ENCODE measurements around the gene RAC3. TPM values are rescaled to one million over a fixed set of nuclear protein-coding genes. Genes with fewer than 3 reads are reported as not detected.

Gene RAC3
- total RNA-seq, 1 experiment from 2014 or later, result 84.8 TPM

GRCh38 chr17:82076018-82076784 lies 44.7 kb downstream of the RAC3 start:
- no peak for TF ChIP-seq CTCF (conservative IDR thresholded peaks at IDR 0.05)

More at GRCh38 chr17:82076018-82076784, 44.7 kb downstream of the RAC3 start:
- no peaks in the 10 kb centered on the region; a peak in 2 of 4 replicates for H3K4me1 Mint-ChIP-seq
- Histone ChIP-seq H3K27ac (ENCODE audit: insufficient read length, low read depth, low read length) (no peak overlapping the region), H4K5ac (ENCODE audit: insufficient read length, low read depth, low read length) (no peak overlapping the region), H3K23me2 (ENCODE audit: insufficient read length, low read depth, low read length, poor library complexity, severe bottlenecking) (no peaks in the 10 kb centered on the region), H2AFZ (ENCODE audit: low read length) (no peak overlapping the region), H3K4ac (ENCODE audit: low read depth, low read length) (no peak overlapping the region), H3K27me3 (ENCODE audit: insufficient read depth, low read length) (no peaks in the 10 kb centered on the region), H2BK15ac (ENCODE audit: low read depth, low read length) (no peak overlapping the region), H3K23ac (ENCODE audit: insufficient read length, low read depth, low read length) (no peak overlapping the region), H4K91ac (ENCODE audit: insufficient read length, low read depth, low read length) (no peak overlapping the region), H3K79me1 (ENCODE audit: insufficient read depth, low read depth, low read length, poor library complexity, severe bottlenecking) (no peaks in the 10 kb centered on the region), H4K20me1 (ENCODE audit: control insufficient read depth, insufficient read depth, insufficient read length) (no peaks in the 10 kb centered on the region), H3K79me2 (ENCODE audit: insufficient read depth, low read length) (no peaks in the 10 kb centered on the region), H3T11ph (ENCODE audit: low read length) (no peak overlapping the region), H2BK20ac (ENCODE audit: low read depth, low read length, poor library complexity, severe bottlenecking) (no peak overlapping the region), H3K14ac (ENCODE audit: insufficient read depth, low read length) (no peak overlapping the region), H3K18ac (ENCODE audit: insufficient read length, low read depth, low read length) (no peak overlapping the region), H2BK120ac (ENCODE audit: low read depth, low read length, poor library complexity, severe bottlenecking) (no peak overlapping the region), H3K4me2 (ENCODE audit: insufficient read depth, insufficient read length, low read length) (no peak overlapping the region), H3K56ac (ENCODE audit: insufficient read length, low read depth, low read length) (no peak overlapping the region), H3K9me3 (ENCODE audit: control insufficient read depth, low read depth, low read length) (no peaks in the 10 kb centered on the region), H2BK12ac (ENCODE audit: insufficient read length, low read depth, low read length) (no peak overlapping the region), H2AK5ac (ENCODE audit: insufficient read length, low read length) (no peak overlapping the region), H3K9ac (ENCODE audit: extremely low read depth, insufficient read length, low read length) (no peak overlapping the region), H3K4me1 (ENCODE audit: insufficient read depth, low read length) (no peaks in the 10 kb centered on the region), H2BK5ac (ENCODE audit: insufficient read length, low read length) (no peak overlapping the region), H4K8ac (replicated peaks; ENCODE audit: insufficient read length, low read depth, low read length) (no peak overlapping the region)
- peaks cover 14 to 26% (median 23%) of the 10 kb centered on the region in 3 experiments; a peak in 6 of 7 replicates for H3K36me3 Mint-ChIP-seq (ENCODE audit: insufficient read depth in 1 of 3, low read depth in 3 of 3)
- H3K9me3 Mint-ChIP-seq, result no peaks in the 10 kb centered on the region
- H3K27me3 Mint-ChIP-seq (ENCODE audit: low read depth), result peaks cover 29% of the 10 kb centered on the region
- peak overlapping the region in 1 of 3 experiments; percentile 55; a peak in 2 of 7 replicates for H3K27ac Mint-ChIP-seq
- peak overlapping the region in 1 of 2 experiments; percentile 32; a peak in 1 of 5 replicates for H3K4me3 Mint-ChIP-seq
- DNase-seq, result no peak
- WGBS (ENCODE audit: extremely low coverage, insufficient read length, low lambda C conversion rate), result no CpG with 5 or more reads among the region's 25 CpGs

All from H9 (cell line).